KMS-11 (cell line): ENCODE data around the gene CDCA5.
A peak's percentile ranks its signal among the peaks of the same experiment; 100 is the strongest.
"Not testable (repeated sequence)": the region's sequence is repeated elsewhere in the genome, so short reads cannot be mapped to it uniquely, and the experiment has no call there.

Experiments used
- H2AFZ ChIP-seq: fragments of 200-600 bp; sonication (generic); 2 replicates; pipeline ENCODE4 v1.6.1; 2016; ENCODE audit warnings: antibody characterized with exemption, mixed run types, low read depth
- H3K27ac ChIP-seq: fragments of 200-600 bp; sonication (generic); 2 replicates; pipeline ENCODE4 v1.6.1; 2016; ENCODE audit warnings: mild to moderate bottlenecking, mixed run types
- H3K27me3 ChIP-seq: fragments of 200-600 bp; sonication (generic); 2 replicates; pipeline ENCODE4 v1.6.1; 2017; ENCODE audit warnings: mild to moderate bottlenecking, low read depth, mixed run types, moderate library complexity; ENCODE audit not compliant: insufficient read depth
- H3K36me3 ChIP-seq: fragments of 200-600 bp; sonication (generic); 2 replicates; pipeline ENCODE4 v1.6.1; 2017; ENCODE audit warnings: mild to moderate bottlenecking, mixed run types; ENCODE audit not compliant: insufficient read depth
- H3K4me1 ChIP-seq: fragments of 200-600 bp; sonication (generic); 2 replicates; pipeline ENCODE4 v1.6.1; 2016; ENCODE audit warnings: mild to moderate bottlenecking, low read depth, mixed run types; ENCODE audit not compliant: poor library complexity, severe bottlenecking
- H3K4me2 ChIP-seq: fragments of 200-600 bp; sonication (generic); 2 replicates; pipeline ENCODE4 v1.7.0; 2016; ENCODE audit warnings: mild to moderate bottlenecking, mixed run types
- H3K4me3 ChIP-seq: fragments of 200-600 bp; sonication (generic); IDR thresholded peaks from 2 replicates; pipeline ENCODE4 v1.6.1; 2017; ENCODE audit warnings: low read depth, low read length, mixed read lengths; ENCODE audit not compliant: insufficient read depth
- H3K79me2 ChIP-seq: fragments of 200-600 bp; sonication (generic); 2 replicates; pipeline ENCODE4 v1.6.1; 2016; ENCODE audit warnings: low read depth, mixed run types; ENCODE audit not compliant: insufficient read depth
- H3K9ac ChIP-seq: fragments of 200-600 bp; sonication (generic); 2 replicates; pipeline ENCODE4 v1.6.1; 2016; ENCODE audit warnings: mild to moderate bottlenecking, mixed run types
- H4K20me1 ChIP-seq: fragments of 200-600 bp; sonication (generic); 2 replicates; pipeline ENCODE4 v1.6.1; 2016; ENCODE audit warnings: mild to moderate bottlenecking, mixed run types; ENCODE audit not compliant: insufficient read depth
- CTCF ChIP-seq: fragments of 200-600 bp; sonication (generic); conservative IDR thresholded peaks from 2 replicates; pipeline ENCODE4 v1.6.1; 2017; ENCODE audit warnings: low read depth, mild to moderate bottlenecking, antibody characterized with exemption, low read length, moderate library complexity, mixed read lengths

The CDCA5 gene

DNA sequence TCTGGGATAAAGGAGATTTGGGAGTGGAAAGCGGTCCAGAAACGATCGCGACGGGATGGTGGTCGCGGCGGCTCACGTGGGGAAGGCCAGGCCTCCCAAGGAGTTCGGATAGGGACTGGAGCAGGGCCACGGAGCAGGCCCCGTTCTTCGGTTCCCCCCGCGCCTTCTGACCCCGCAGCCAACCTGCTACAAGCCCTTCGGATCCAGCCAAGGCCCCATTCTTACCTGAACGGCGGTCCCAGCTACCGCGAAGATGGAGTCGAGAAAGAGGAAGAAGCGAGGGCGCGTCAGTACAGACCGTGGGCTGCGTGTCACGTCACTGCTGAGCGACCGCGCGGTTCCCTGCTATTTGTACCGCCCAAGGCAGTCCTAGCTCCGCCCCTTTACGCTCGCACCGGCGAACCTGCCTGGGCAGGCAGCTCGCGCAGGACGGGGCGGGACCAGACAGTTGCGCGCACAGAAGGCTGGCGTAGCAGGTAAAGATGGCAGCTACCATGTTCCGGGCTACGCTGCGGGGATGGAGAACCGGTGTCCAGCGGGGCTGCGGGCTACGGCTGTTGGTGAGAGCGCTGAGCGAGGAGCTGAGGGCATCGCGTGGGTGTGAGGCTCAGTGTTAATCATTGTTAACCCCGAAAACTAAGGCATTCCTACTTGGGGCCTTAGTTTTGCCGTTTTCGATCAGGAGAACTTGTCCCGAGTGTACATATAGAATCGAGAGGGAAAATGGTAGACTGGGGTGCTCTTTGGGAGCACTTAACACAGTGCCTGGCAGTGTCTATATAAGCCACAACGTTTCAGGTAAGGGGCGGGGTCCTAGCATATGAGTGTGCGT, 38.2 kb upstream of the CDCA5 start, which contains the start of the genes FAU and MRPL49:
TSS of gene FAU (minus strand) at position 270 of the 832 bp plus-strand sequence. CDS start 321 bp downstream, outside the sequence.
TSS of gene MRPL49 (plus strand) at position 457 of the 832 bp plus-strand sequence. CDS start at position 483, 26 bp downstream.
- peak within 1 kb of the TSS; percentile 59 for H3K27ac ChIP-seq
- H3K27me3 ChIP-seq, result no peaks in the 10 kb centered on the region
- peak within 1 kb of the TSS; percentile 86 for H3K9ac ChIP-seq
- peak within 1 kb of the TSS; percentile 96 for H3K4me2 ChIP-seq
- H4K20me1 ChIP-seq, result no peaks in the 10 kb centered on the region
- H2AFZ ChIP-seq, result peak within 1 kb of the TSS; percentile 51
- no peak for TF ChIP-seq CTCF
- peaks cover 53% of the 10 kb centered on the region for H3K79me2 ChIP-seq
- H3K4me3 ChIP-seq, result no peak within 1 kb of the TSS
- peaks cover 39% of the 10 kb centered on the region for H3K4me1 ChIP-seq
- no peaks in the 10 kb centered on the region; the same call in 1 of the 2 replicates for H3K36me3 ChIP-seq

DNA sequence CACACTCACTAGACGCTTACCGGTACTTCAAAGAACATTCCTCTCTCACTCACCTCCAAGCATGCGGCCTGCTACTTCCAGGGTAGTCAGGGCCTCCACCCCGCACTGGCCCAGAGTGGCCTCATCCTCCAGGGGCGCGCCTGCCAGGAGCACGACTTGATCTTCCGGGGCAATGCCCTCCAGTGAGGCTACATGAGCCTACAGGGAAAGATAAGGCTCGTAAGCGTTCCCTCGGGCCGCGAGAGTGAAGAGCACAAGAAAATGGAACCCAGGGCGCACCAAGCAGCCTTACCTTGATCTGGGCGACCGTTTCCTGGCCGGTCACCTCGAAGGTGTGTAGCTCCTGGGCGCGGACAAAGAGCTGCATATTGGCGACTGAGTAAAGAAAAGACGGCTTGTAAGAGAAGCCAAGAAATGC, 37.6 kb upstream of the CDCA5 start:
- Histone ChIP-seq H3K27ac (peak overlapping the region; percentile 59), H3K4me1 (peaks cover 42% of the 10 kb centered on the region), H3K36me3 (no peaks in the 10 kb centered on the region), H3K9ac (peak overlapping the region; percentile 86), H3K27me3 (no peaks in the 10 kb centered on the region), H4K20me1 (no peaks in the 10 kb centered on the region), H3K79me2 (peaks cover 59% of the 10 kb centered on the region), H2AFZ (no peak overlapping the region), H3K4me3 (no peak overlapping the region), H3K4me2 (peak overlapping the region; percentile 56)
- TF ChIP-seq CTCF, result no peak

DNA sequence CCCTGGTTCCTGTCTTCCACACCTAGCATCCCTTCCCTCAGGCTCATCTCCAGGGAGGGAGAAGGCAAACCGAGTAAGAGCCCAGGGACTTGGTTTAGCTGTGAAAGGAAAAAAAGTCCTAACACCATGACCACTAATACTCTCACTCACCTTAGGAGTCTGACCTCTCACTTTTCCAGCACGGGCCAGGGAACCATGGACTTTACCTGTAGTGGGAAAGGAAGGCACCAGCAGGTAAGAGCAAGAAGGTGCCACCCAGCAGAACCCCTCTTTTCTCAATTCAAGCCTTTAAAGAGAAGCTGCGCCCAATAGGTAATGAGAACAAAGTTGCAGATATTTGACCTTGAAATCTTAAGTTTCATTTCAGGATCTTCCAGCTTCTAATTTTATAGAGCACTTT, 37.0 kb upstream of the CDCA5 start:
- H3K4me2 ChIP-seq, result peak overlapping the region; percentile 56
- no peak overlapping the region for H2AFZ ChIP-seq
- no peak for TF ChIP-seq CTCF
- H3K79me2 ChIP-seq, result peaks cover 66% of the 10 kb centered on the region
- no peaks in the 10 kb centered on the region for H3K36me3 ChIP-seq
- H3K27me3 ChIP-seq, result no peaks in the 10 kb centered on the region
- no peaks in the 10 kb centered on the region for H4K20me1 ChIP-seq
- peaks cover 49% of the 10 kb centered on the region for H3K4me1 ChIP-seq
- no peak overlapping the region for H3K4me3 ChIP-seq
- H3K27ac ChIP-seq, result peak overlapping the region; percentile 59; the same call in 1 of the 2 replicates
- peak overlapping the region; percentile 86; the same call in 1 of the 2 replicates for H3K9ac ChIP-seq

DNA sequence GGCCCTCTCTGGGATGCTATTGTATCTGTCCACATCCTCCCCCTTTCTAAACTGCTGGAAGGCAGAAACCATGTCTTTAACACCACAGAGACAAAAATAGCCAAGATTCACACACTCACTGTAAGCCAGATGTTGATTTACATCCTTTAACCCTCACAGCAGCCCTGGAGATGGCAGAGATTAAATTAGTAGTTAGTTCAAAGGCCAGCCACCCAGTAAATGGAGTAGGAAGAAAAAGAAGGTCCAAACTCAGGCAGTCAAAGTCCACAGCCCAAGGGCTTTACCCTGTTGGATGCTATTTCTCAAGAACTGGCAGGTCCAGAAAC, 35.8 kb upstream of the CDCA5 start:
- Histone ChIP-seq H3K27me3 (no peaks in the 10 kb centered on the region), H3K79me2 (peaks cover 69% of the 10 kb centered on the region), H2AFZ (no peak overlapping the region), H3K36me3 (no peaks in the 10 kb centered on the region), H3K27ac (peak overlapping the region; percentile 32; the same call in 1 of the 2 replicates), H3K4me3 (no peak overlapping the region), H3K4me1 (peaks cover 52% of the 10 kb centered on the region), H3K4me2 (peak overlapping the region; percentile 39; the same call in 1 of the 2 replicates), H3K9ac (no peak overlapping the region; the same call in 1 of the 2 replicates), H4K20me1 (no peaks in the 10 kb centered on the region)
- TF ChIP-seq CTCF, result no peak

DNA sequence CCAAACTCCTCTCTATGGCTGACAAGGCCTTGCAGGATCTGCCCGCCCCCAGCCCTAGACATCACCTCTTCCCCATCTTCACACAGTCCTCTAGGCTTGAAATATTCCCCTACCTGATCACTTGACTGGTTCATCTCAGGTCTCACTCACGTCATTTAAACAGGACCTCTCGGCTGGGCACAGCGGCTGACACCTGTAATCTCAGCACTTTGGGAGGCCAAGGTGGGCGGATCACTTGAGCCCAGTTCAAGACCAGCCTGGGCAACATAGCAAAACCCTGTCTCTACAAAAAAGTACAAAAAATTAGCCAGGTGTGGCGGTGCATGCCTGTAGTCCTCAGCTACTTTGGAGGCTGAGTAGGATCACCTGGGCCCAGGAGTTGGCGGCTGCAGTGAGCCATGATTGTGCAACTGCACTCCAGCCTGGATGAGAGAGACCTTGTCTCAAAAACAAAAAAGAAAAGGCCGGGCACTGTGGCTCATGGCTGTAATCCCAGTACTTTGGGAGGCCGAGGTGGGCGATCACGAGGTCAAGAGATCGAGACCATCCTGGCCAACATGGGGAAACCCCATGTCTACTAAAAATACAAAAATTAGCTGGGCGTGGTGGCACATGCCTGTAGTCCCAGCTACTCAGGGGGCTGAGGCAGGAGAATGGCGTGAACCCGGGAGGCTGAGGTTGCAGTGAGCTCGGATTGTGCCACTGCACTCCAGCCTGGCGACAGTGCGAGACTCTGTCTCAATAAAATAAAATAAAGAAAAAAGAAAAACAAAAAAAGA, 35.2 kb upstream of the CDCA5 start:
- not testable (repeated sequence) for H3K36me3 ChIP-seq

More for the DNA sequence above, 35.2 kb upstream of the CDCA5 start:
- H3K27me3 ChIP-seq, H3K9ac ChIP-seq, H2AFZ ChIP-seq, H4K20me1 ChIP-seq, H3K4me3 ChIP-seq: not testable (repeated sequence)
- H3K4me2 ChIP-seq, result peak overlapping the region; percentile 39; the same call in 1 of the 2 replicates
- H3K27ac ChIP-seq, result peak overlapping the region; percentile 13; the same call in 1 of the 2 replicates
- H3K79me2 ChIP-seq, result peaks cover 64% of the 10 kb centered on the region
- peaks cover 52% of the 10 kb centered on the region for H3K4me1 ChIP-seq
